Spinal cord (tissue), 10 donors: ENCODE measurements around the gene PATE3. TPM values are rescaled to one million over a fixed set of nuclear protein-coding genes. Genes with fewer than 3 reads are reported as not detected.

Experiments
- DNase-seq, 6 donors: peaks; one replicate each; pipeline versions ENCODE4 v3.0.0 to v3.0.0-alpha.2; 2013 to 2015; ENCODE audit warnings: low spot score in 6 of 6, low read depth in 4 of 6
- H3K27ac ChIP-seq: one replicate; pipeline ENCODE4 v1.5.1; 2013; ENCODE audit warnings: low read depth, low read length, control low read depth
- H3K27me3 ChIP-seq: one replicate; pipeline ENCODE4 v1.6.1; 2013; ENCODE audit warnings: low read length; ENCODE audit not compliant: control insufficient read depth, insufficient read depth
- H3K36me3 ChIP-seq: one replicate; pipeline ENCODE4 v1.6.1; 2013; ENCODE audit warnings: low read length; ENCODE audit not compliant: control insufficient read depth, insufficient read depth
- H3K4me1 ChIP-seq: one replicate; pipeline ENCODE4 v1.6.1; 2013; ENCODE audit warnings: low read length; ENCODE audit not compliant: control insufficient read depth, insufficient read depth
- H3K4me3 ChIP-seq: one replicate; pipeline ENCODE4 v1.5.1; 2013; ENCODE audit warnings: low read depth, low read length, control low read depth
- H3K9me3 ChIP-seq: one replicate; pipeline ENCODE4 v1.6.1; 2013; ENCODE audit warnings: low read length; ENCODE audit not compliant: control insufficient read depth, insufficient read depth
- WGBS: methylation state at CpG from one replicate; pipeline ENCODE4 v1.1.5; 2013; ENCODE audit warnings: missing lambda C conversion rate; ENCODE audit not compliant: insufficient coverage; 5-methylcytosine and 5-hydroxymethylcytosine counted together
- polyA plus RNA-seq, 2 donors: library from polyadenylated mRNA; unstranded; fragments of 120-200 nt; gene quantifications; one replicate each; pipeline ENCODE4 v1.2.1, GENCODE V29; 2013; ENCODE audit not compliant: insufficient read length in 2 of 2
- total RNA-seq, 2 donors: library from RNA; depleted of rRNA in 1 of 2; stranded (reverse); fragments of 120-200 nt in 1 of 2; fragments of >200 nt in 1 of 2; gene quantifications; one replicate each; pipeline versions ENCODE4 v1.2.3 to v1.2.4, GENCODE V29; 2013 to 2014
- donor health status: healthy.

PATE3 gene
- total and polyA plus RNA-seq, 4 donors: 0.12 TPM; not detected in 3

GRCh38 chr11:125807909-125808308, 20.0 kb downstream of the PATE3 start:
- Histone ChIP-seq H3K9me3 (peaks cover under 1% of the 10 kb centered on the region), H3K4me1 (no peaks in the 10 kb centered on the region), H3K4me3 (no peak overlapping the region), H3K36me3 (no peaks in the 10 kb centered on the region), H3K27me3 (no peaks in the 10 kb centered on the region), H3K27ac (no peak overlapping the region)
- DNase-seq: no peak
- WGBS: 71% methylated on average over 1 of the region's 1 CpG

GRCh38 chr11:125833016-125833415, 45.1 kb downstream of the PATE3 start, which contains the start of gene PATE4:
PATE4 (plus strand) TSS chr11:125833316; CDS start chr11:125833360, 44 bp downstream.
- no peak for DNase-seq
- H3K27ac ChIP-seq: no peak within 1 kb of the TSS
- H3K9me3 ChIP-seq: peaks cover 2% of the 10 kb centered on the region
- no peak within 1 kb of the TSS for H3K4me3 ChIP-seq
- H3K4me1 ChIP-seq: no peaks in the 10 kb centered on the region
- no CpG with 5 or more reads among the region's 3 CpGs for WGBS
- no peaks in the 10 kb centered on the region for H3K36me3 ChIP-seq
- no peaks in the 10 kb centered on the region for H3K27me3 ChIP-seq

GRCh38 chr11:125835748-125836147, 47.8 kb downstream of the PATE3 start:
- Histone ChIP-seq H3K27ac (no peak overlapping the region), H3K4me1 (no peaks in the 10 kb centered on the region), H3K36me3 (no peaks in the 10 kb centered on the region), H3K9me3 (peaks cover 2% of the 10 kb centered on the region), H3K4me3 (no peak overlapping the region), H3K27me3 (no peaks in the 10 kb centered on the region)
- no CpG with 5 or more reads among the region's 6 CpGs for WGBS
- no peak for DNase-seq

Other genes starting within 250 kb of the PATE3 start
- 10 to 100 TPM; 65.8 to 75.5 TPM for gene EI24, start 218.7 kb upstream of the PATE3 start, total RNA-seq
- 10 to 100 TPM; 89.1 to 96.1 TPM for gene EI24, start 218.7 kb upstream of the PATE3 start, polyA plus RNA-seq
- gene STT3A, start 195.3 kb upstream of the PATE3 start, total RNA-seq: 10 to 100 TPM; 95.2 to 95.7 TPM
- 10 to 100 TPM; 86.9 to 94.5 TPM for gene STT3A, start 195.3 kb upstream of the PATE3 start, polyA plus RNA-seq
- gene CHEK1, start 163.0 kb upstream of the PATE3 start, total RNA-seq: 10 to 100 TPM; 12.5 to 15.4 TPM
- gene CHEK1, start 163.0 kb upstream of the PATE3 start, polyA plus RNA-seq: 10 to 100 TPM in 1 of 2 donors, 1 to 10 TPM in 1; 8.5 to 10.6 TPM
- under 1 TPM; 0.17 to 0.79 TPM for gene ACRV1, start 107.3 kb upstream of the PATE3 start, total RNA-seq
- gene ACRV1, start 107.3 kb upstream of the PATE3 start, polyA plus RNA-seq: 1 to 10 TPM; 3.8 TPM
- not detected for gene PATE1, start 41.8 kb upstream of the PATE3 start, total RNA-seq
- under 1 TPM in 1 of 2 donors, not detected in 1; 0.24 TPM for gene PATE1, start 41.8 kb upstream of the PATE3 start, polyA plus RNA-seq
- gene PATE2, start 9.3 kb upstream of the PATE3 start, total RNA-seq: 1 to 10 TPM in 1 of 2 donors, under 1 TPM in 1; 0.61 to 1.5 TPM
- under 1 TPM; 0.23 to 0.82 TPM for gene PATE2, start 9.3 kb upstream of the PATE3 start, polyA plus RNA-seq
- not detected for gene PATE4, start 45.2 kb downstream of the PATE3 start, total RNA-seq
- under 1 TPM in 1 of 2 donors, not detected in 1; 0.27 TPM for gene PATE4, start 45.2 kb downstream of the PATE3 start, polyA plus RNA-seq
- 10 to 100 TPM in 1 of 2 donors, 1 to 10 TPM in 1; 8.1 to 10.9 TPM for gene HYLS1, start 99.5 kb downstream of the PATE3 start, total RNA-seq
- 10 to 100 TPM; 10.1 to 12.3 TPM for gene HYLS1, start 99.5 kb downstream of the PATE3 start, polyA plus RNA-seq
- gene PUS3, start 115.1 kb downstream of the PATE3 start, total RNA-seq: 10 to 100 TPM; 10.8 to 12.6 TPM
- 10 to 100 TPM in 1 of 2 donors, 1 to 10 TPM in 1; 9.3 to 11.2 TPM for gene PUS3, start 115.1 kb downstream of the PATE3 start, polyA plus RNA-seq
- 10 to 100 TPM; 13.6 to 15.5 TPM for gene DDX25, start 116.4 kb downstream of the PATE3 start, total RNA-seq
- 10 to 100 TPM; 38.1 to 42.3 TPM for gene DDX25, start 116.4 kb downstream of the PATE3 start, polyA plus RNA-seq
- under 1 TPM in 1 of 2 donors, not detected in 1; 0.72 TPM for gene VSIG10L2, start 157.9 kb downstream of the PATE3 start, total RNA-seq
- under 1 TPM in 1 of 2 donors, not detected in 1; 0.09 TPM for gene VSIG10L2, start 157.9 kb downstream of the PATE3 start, polyA plus RNA-seq